Measurements from ENCODE around the gene UBE2I.

The UBE2I gene

DNA sequence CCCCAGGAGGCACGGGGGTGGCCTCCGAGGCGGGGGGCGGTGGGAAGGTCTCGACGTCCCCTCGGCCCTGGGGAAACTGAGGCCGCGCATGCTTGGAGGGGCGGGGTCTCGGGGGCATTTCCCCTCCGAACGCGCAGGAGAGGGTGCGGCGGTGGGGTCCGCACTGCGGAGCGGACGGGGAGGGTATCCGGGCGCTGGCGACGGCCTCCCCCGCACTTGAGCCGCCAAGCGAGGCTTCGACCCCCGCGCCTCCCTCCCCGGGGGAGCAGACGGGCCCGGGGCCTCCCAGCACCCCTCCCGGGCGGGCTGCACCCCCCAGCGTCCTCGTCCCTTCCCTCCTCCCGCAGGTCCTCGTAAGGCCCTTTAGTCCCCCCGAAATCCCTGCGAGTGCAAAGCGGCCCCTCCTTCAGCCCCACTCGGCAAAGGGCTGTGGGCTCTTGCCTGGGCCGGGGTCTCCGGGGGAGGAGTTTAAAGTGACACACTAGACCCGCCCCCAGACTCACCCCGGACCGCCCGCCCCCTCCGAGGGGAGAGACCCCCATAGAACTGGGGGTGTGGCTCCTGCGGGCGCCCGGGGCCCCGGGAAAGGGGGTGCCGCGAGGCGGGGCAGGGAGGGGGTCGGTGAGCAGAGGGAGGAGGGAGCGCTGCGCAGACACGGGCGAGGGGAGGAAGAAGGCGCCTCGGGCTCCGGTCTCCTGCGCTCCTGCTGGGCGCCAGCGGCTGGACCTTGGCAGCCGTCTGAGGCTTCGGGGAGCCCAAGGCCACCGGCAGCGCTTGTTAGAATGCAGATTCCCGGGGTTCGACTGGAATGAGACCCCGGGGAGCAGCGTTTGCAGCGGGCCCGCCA, 24.6 kb downstream of the UBE2I start:
- no peak overlapping the region for H3K27ac ChIP-seq
- H3K4me3 ChIP-seq (ENCODE audit: low read depth, low read length): peak overlapping the region; percentile 28; the same call in 1 of the 2 replicates
- peaks cover 77% of the 10 kb centered on the region for H3K27me3 ChIP-seq (ENCODE audit: insufficient read depth, low read depth, severe bottlenecking)
- peaks cover 9% of the 10 kb centered on the region for H3K9me3 ChIP-seq (ENCODE audit: severe bottlenecking)
- TF ChIP-seq, protein P1, sequence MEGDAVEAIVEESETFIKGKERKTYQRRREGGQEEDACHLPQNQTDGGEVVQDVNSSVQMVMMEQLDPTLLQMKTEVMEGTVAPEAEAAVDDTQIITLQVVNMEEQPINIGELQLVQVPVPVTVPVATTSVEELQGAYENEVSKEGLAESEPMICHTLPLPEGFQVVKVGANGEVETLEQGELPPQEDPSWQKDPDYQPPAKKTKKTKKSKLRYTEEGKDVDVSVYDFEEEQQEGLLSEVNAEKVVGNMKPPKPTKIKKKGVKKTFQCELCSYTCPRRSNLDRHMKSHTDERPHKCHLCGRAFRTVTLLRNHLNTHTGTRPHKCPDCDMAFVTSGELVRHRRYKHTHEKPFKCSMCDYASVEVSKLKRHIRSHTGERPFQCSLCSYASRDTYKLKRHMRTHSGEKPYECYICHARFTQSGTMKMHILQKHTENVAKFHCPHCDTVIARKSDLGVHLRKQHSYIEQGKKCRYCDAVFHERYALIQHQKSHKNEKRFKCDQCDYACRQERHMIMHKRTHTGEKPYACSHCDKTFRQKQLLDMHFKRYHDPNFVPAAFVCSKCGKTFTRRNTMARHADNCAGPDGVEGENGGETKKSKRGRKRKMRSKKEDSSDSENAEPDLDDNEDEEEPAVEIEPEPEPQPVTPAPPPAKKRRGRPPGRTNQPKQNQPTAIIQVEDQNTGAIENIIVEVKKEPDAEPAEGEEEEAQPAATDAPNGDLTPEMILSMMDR (IDR thresholded peaks at IDR 0.05; ENCODE audit: low read depth, low read length): no peak
- H3K36me3 ChIP-seq: no peaks in the 10 kb centered on the region
- DNase-seq: no peak

DNA sequence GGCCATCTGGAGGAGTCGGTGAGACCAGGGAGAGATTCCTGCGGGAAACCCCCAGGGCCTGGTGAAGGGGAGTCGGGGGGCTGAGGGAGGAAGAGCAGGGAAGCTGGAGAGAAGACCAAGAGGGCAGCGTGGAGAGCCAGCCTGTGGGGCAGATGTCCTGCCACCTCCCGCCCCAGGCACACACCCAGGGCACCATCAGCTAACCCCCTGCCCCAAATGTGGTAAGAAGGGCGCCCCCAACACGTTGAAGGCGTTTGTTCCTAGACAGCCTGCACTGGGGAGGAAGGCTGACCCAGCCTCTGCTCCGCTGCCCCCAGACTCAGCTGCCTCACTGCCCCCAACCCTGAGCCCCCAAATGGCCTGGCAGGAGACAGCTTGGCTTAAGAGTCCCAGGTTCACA, 25.3 kb downstream of the UBE2I start:
- H3K27ac ChIP-seq: no peak overlapping the region
- peaks cover 9% of the 10 kb centered on the region for H3K9me3 ChIP-seq (ENCODE audit: severe bottlenecking)
- H3K27me3 ChIP-seq (ENCODE audit: insufficient read depth, low read depth, severe bottlenecking): peaks cover 79% of the 10 kb centered on the region
- H3K36me3 ChIP-seq: no peaks in the 10 kb centered on the region
- no peak overlapping the region for H3K4me3 ChIP-seq (ENCODE audit: low read depth, low read length)
- TF ChIP-seq, protein P1 (IDR thresholded peaks at IDR 0.05; ENCODE audit: low read depth, low read length): no peak
- no peak for DNase-seq

DNA sequence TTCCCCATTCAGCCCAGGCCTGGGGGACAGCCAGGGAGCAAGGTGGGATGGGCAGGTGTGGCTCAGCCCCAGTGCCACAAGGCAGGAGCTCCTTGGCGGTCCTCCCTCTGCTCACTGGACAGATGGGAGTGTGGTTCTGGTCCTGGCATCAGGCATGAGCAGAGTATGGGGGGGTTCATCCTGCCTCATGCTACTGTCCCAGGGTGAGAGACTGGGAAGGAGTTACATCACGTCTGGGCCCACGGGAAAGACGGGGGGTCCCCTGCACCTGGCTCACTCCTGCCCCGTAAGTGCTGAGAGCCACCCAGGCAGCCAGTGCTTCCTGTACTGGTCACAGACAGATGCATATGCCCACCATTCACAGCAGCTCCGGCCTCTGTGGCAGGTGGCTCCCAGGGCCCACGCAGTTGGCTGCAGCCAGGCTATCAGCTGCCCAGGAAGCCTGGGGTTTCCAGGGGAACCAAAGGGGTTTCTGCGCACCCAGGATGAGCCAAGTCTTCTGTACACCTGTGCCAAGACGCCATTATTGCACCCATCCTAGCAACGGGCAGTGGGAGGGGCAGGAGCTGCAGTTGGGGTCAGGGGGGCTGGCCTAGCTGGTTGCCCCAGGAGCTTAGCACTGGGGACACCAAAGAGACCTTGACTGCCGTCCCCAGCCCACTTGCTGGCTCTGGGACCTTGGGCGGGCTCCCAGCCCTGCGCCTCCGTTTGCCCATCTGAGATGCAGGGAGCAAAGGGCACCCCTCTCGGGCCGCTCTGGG, 26.0 kb downstream of the UBE2I start:
- Histone ChIP-seq H3K27ac (no peak overlapping the region), H3K36me3 (no peaks in the 10 kb centered on the region), H3K4me3 (ENCODE audit: low read depth, low read length) (no peak overlapping the region), H3K27me3 (ENCODE audit: insufficient read depth, low read depth, severe bottlenecking) (peaks cover 79% of the 10 kb centered on the region), H3K9me3 (ENCODE audit: severe bottlenecking) (peaks cover 5% of the 10 kb centered on the region)
- DNase-seq: no peak
- TF ChIP-seq, protein P1 (IDR thresholded peaks at IDR 0.05; ENCODE audit: low read depth, low read length): no peak

DNA sequence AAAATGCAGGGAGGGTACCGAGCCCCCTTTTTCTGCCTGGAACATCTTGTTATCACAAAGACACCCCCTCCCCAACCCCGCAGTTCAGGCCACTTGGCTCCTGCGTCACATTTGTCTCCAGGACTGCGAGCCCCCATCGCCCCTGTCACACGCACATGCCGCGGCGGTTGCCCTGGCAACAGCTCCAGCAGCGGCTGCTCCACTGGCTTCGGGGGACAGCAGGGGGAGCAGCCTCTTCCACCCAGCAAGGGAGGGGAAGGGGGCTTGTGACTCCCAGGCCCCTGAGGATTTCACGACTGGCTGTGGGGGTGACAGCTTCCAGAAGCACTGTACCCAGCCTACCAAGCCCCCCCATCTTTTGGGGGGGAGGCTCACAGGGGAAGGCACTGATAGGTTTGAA, 26.6 kb downstream of the UBE2I start:
- no peaks in the 10 kb centered on the region for H3K36me3 ChIP-seq
- no peak for DNase-seq
- peaks cover 3% of the 10 kb centered on the region for H3K9me3 ChIP-seq (ENCODE audit: severe bottlenecking)
- TF ChIP-seq, protein P1 (IDR thresholded peaks at IDR 0.05; ENCODE audit: low read depth, low read length): 0 out of 2 replicates have a peak, but pooled peaks have one; percentile 14
- no peak overlapping the region for H3K27ac ChIP-seq
- peaks cover 77% of the 10 kb centered on the region for H3K27me3 ChIP-seq (ENCODE audit: insufficient read depth, low read depth, severe bottlenecking)
- H3K4me3 ChIP-seq (ENCODE audit: low read depth, low read length): no peak overlapping the region

DNA sequence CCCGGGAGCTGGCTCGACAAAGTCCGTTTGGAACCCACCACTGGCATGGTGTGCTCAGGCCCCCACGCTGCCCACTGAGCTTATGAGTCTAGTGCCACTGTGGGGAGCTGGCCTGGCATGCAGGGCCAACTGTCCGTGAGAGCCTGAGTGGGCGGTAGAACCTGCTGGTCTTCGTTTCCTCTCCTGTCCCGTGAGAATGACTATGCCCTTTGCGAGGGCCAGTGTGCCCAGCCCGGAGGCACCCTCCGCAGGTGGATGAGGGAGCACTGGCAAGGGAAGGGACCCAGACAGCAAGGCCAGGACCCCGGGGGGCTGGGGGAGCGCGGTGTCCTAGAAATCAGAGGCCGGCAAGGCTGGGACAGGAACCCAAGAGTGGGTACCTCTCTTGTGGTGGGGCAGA, 27.2 kb downstream of the UBE2I start:
- H3K27ac ChIP-seq: no peak overlapping the region
- no peak overlapping the region for H3K4me3 ChIP-seq (ENCODE audit: low read depth, low read length)
- peaks cover 71% of the 10 kb centered on the region for H3K27me3 ChIP-seq (ENCODE audit: insufficient read depth, low read depth, severe bottlenecking)
- H3K36me3 ChIP-seq: no peaks in the 10 kb centered on the region
- DNase-seq: no peak
- peaks cover under 1% of the 10 kb centered on the region for H3K9me3 ChIP-seq (ENCODE audit: severe bottlenecking)
- TF ChIP-seq, protein P1 (IDR thresholded peaks at IDR 0.05; ENCODE audit: low read depth, low read length): no peak
